ENCODE data around the gene SH3BP4.

DNA sequence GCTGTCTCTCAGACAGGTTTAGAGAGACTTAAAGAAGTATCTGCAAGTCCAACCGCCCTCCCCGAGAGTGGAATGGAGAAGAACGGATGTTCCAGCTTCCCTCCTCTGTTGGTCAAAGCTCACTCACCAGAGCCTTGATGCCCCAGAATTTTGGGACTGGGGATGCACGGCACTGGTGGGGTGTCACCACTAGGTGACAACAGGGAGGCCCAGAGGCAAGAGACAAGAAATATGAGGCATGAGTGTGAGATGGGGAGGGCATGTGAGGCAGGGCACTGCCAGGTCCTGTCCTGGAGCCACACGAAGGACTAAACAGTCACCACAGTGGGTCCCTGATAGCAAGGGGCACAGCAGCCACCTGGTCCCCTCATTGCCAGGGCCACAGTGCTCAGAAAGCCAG lies 35.1 kb upstream of the SH3BP4 start:
- TF ChIP-seq RAD21 (IDR thresholded peaks at IDR 0.05 in 1 of 2, conservative IDR thresholded peaks at IDR 0.05 in 1 of 2; ENCODE audit: low read depth in 2 of 2, low read length in 2 of 2) (peak; percentile 16 to 49; a peak in 3 of 4 replicates), POLR2A (IDR thresholded peaks at IDR 0.05; ENCODE audit: control extremely low read depth in 1 of 2, low read depth in 2 of 2, low read length in 2 of 2) (no peak), ATF3 (IDR thresholded peaks at IDR 0.05; ENCODE audit: insufficient read depth, low read depth, low read length) (no peak), GTF2F1 (IDR thresholded peaks at IDR 0.05; ENCODE audit: borderline replicate concordance, low read depth, low read length) (no peak), HDAC6 (IDR thresholded peaks at IDR 0.05; ENCODE audit: low read depth, low read length) (no peak), SIN3A (conservative IDR thresholded peaks at IDR 0.05 in 1 of 2, IDR thresholded peaks at IDR 0.05 in 1 of 2; ENCODE audit: low read depth in 1 of 2, low read length in 2 of 2) (no peak), PHF8 (conservative IDR thresholded peaks at IDR 0.05; ENCODE audit: low read depth, low read length) (no peak), MAFK (IDR thresholded peaks at IDR 0.05; ENCODE audit: low read depth, low read length) (no peak), EP300 (IDR thresholded peaks at IDR 0.05; ENCODE audit: borderline replicate concordance in 1 of 2, low read depth in 2 of 2, low read length in 2 of 2) (no peak), CREB1 (IDR thresholded peaks at IDR 0.05) (no peak), JUN (IDR thresholded peaks at IDR 0.05; ENCODE audit: low read depth, low read length) (no peak), SIX5 (IDR thresholded peaks at IDR 0.05; ENCODE audit: low read depth, low read length) (no peak), EZH2 (IDR thresholded peaks at IDR 0.05; ENCODE audit: low read depth, low read length, severe bottlenecking) (no peak)
- TF ChIP-seq, protein P1, sequence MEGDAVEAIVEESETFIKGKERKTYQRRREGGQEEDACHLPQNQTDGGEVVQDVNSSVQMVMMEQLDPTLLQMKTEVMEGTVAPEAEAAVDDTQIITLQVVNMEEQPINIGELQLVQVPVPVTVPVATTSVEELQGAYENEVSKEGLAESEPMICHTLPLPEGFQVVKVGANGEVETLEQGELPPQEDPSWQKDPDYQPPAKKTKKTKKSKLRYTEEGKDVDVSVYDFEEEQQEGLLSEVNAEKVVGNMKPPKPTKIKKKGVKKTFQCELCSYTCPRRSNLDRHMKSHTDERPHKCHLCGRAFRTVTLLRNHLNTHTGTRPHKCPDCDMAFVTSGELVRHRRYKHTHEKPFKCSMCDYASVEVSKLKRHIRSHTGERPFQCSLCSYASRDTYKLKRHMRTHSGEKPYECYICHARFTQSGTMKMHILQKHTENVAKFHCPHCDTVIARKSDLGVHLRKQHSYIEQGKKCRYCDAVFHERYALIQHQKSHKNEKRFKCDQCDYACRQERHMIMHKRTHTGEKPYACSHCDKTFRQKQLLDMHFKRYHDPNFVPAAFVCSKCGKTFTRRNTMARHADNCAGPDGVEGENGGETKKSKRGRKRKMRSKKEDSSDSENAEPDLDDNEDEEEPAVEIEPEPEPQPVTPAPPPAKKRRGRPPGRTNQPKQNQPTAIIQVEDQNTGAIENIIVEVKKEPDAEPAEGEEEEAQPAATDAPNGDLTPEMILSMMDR (IDR thresholded peaks at IDR 0.05; ENCODE audit: control extremely low read depth in 1 of 3, insufficient read depth in 1 of 3, low read depth in 1 of 3, low read length in 3 of 3) = peak in 2 of 3 experiments; percentile 36 to 52; a peak in 2 of 4 replicates
